Measurements from ENCODE around the gene FARP1.

Gene FARP1

DNA sequence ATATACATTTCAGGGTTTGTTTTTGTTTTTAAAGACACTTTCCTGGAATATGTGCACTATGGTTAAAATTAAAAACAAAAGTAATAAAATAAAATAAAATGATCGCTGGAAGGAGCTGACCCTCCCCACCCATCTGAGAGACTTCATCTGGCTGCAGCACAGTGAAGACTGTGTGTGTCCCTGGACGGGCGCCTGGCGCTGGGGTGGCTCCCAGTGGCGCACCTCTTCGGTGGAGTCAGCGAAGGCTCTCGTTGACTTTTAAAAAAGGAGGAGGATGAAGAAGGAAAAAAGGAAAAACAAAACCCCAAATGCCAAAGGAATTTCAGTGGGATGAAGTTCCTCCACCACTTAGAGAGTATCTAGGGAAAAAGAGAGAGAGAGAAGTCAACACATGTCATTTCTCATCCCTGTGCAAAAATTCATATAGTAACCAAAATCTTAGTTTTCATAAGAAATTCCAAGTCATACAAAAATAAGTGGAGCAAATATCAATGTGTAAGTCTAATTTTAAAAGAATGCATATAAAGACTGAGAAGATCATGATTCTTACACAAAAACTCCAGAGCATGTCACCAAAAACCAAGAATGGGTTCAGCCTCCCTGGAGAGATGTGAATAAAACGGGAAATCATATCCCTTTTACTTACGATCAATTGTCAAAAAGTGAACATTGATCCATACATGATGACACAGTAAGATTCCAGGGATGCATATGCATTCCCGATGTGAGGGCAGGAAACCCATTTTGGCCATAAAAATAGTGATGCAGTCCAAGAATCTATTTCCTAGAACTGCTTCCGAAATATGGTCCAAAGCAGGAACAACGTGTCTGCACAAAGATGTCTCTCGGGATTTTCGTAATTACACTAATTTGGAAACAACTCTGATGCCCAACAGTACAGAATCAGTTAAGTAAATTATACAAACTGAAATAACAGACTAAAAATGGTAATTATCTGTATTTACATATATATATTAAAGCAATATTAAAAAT lies 310.3 kb downstream of the FARP1 start:
- H3K36me3 ChIP-seq (ENCODE audit: control insufficient read depth, insufficient read depth, low read length), result peaks cover 22% of the 10 kb centered on the region
- no peaks in the 10 kb centered on the region for H3K27me3 ChIP-seq (replicated peaks; ENCODE audit: control insufficient read depth, insufficient read depth, low read length)
- no peak for DNase-seq (ENCODE audit: extremely low read depth, insufficient read length)
- TF ChIP-seq, protein P1, sequence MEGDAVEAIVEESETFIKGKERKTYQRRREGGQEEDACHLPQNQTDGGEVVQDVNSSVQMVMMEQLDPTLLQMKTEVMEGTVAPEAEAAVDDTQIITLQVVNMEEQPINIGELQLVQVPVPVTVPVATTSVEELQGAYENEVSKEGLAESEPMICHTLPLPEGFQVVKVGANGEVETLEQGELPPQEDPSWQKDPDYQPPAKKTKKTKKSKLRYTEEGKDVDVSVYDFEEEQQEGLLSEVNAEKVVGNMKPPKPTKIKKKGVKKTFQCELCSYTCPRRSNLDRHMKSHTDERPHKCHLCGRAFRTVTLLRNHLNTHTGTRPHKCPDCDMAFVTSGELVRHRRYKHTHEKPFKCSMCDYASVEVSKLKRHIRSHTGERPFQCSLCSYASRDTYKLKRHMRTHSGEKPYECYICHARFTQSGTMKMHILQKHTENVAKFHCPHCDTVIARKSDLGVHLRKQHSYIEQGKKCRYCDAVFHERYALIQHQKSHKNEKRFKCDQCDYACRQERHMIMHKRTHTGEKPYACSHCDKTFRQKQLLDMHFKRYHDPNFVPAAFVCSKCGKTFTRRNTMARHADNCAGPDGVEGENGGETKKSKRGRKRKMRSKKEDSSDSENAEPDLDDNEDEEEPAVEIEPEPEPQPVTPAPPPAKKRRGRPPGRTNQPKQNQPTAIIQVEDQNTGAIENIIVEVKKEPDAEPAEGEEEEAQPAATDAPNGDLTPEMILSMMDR (IDR thresholded peaks at IDR 0.05; ENCODE audit: insufficient read depth, low read length, poor library complexity, severe bottlenecking), result no peak
- no peak overlapping the region for H3K4me3 ChIP-seq (replicated peaks; ENCODE audit: low read depth, low read length)

DNA sequence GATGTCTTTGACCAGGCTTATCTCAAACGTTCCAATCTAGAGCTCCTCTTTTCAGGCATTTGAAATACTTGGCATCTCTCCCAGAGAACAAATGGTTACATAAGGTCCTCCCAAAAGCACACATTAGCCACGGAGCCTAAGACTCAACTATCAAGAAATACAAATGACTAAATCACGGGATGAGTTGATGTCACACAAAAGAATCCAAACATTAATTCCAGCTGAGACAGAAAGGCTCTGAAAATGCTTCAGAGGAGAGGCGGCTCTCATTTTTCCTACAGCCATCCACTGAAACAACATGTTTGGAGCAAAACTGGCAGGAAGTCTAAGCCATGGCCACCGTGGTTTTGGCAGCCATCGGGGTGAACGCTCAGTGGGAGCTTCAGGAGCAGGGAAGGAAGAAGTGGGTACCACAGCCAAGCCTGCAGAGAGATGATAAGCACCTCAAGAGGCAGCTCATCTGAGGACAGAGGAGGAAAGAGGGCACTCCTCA lies 311.5 kb downstream of the FARP1 start:
- no peak for DNase-seq (ENCODE audit: extremely low read depth, insufficient read length)
- Histone ChIP-seq H3K36me3 (ENCODE audit: control insufficient read depth, insufficient read depth, low read length) (peaks cover 28% of the 10 kb centered on the region), H3K4me3 (replicated peaks; ENCODE audit: low read depth, low read length) (no peak overlapping the region), H3K27me3 (replicated peaks; ENCODE audit: control insufficient read depth, insufficient read depth, low read length) (no peaks in the 10 kb centered on the region)
- TF ChIP-seq, protein P1 (IDR thresholded peaks at IDR 0.05; ENCODE audit: insufficient read depth, low read length, poor library complexity, severe bottlenecking), result no peak

DNA sequence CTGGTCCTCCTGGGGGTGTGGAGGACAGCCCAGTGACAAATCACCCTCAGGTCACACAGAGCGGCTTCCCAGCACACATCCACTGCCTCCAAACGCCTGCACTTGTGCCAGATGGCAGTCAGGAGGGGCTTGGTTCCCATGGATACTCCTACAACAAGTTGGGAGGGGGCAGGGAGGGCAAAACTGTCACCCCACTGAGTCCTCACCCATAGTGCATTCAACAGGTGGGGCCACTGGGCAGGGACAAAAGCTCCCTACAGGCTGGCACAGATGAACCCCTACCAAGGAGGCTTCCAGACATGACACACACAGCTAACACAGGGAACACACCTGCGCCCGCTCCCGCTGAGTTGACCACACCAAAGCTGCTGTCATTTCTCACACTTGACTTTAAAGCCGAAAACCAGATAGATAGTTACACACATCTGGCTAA lies 313.5 kb downstream of the FARP1 start:
- H3K27me3 ChIP-seq (replicated peaks; ENCODE audit: control insufficient read depth, insufficient read depth, low read length), result no peaks in the 10 kb centered on the region
- H3K4me3 ChIP-seq (replicated peaks; ENCODE audit: low read depth, low read length), result no peak overlapping the region
- DNase-seq (ENCODE audit: extremely low read depth, insufficient read length), result no peak
- TF ChIP-seq, protein P1 (IDR thresholded peaks at IDR 0.05; ENCODE audit: insufficient read depth, low read length, poor library complexity, severe bottlenecking), result no peak
- H3K36me3 ChIP-seq (ENCODE audit: control insufficient read depth, insufficient read depth, low read length), result peaks cover 36% of the 10 kb centered on the region

DNA sequence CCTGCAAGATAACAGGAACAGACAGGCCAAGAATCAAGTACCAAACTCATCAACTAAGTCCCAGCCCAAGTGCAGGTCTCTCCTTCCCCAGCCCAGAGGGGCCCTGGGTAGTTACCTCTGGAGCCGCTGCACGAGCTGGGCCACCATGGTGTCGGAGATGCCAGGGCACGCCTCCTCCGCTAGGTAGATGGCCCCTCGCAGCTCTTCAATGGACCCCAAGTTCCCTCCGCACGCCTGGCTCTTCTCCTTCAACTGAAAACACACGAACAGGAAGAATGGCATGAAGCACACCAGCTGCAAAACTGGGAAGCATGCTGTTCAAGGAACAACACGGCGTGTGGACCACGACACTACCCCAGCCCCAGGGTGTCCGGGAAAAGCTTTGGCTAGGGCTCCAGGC lies 314.2 kb downstream of the FARP1 start:
- H3K36me3 ChIP-seq (ENCODE audit: control insufficient read depth, insufficient read depth, low read length), result peaks cover 39% of the 10 kb centered on the region
- TF ChIP-seq, protein P1 (IDR thresholded peaks at IDR 0.05; ENCODE audit: insufficient read depth, low read length, poor library complexity, severe bottlenecking), result no peak
- no peak overlapping the region for H3K4me3 ChIP-seq (replicated peaks; ENCODE audit: low read depth, low read length)
- DNase-seq (ENCODE audit: extremely low read depth, insufficient read length), result no peak
- H3K27me3 ChIP-seq (replicated peaks; ENCODE audit: control insufficient read depth, insufficient read depth, low read length), result no peaks in the 10 kb centered on the region

DNA sequence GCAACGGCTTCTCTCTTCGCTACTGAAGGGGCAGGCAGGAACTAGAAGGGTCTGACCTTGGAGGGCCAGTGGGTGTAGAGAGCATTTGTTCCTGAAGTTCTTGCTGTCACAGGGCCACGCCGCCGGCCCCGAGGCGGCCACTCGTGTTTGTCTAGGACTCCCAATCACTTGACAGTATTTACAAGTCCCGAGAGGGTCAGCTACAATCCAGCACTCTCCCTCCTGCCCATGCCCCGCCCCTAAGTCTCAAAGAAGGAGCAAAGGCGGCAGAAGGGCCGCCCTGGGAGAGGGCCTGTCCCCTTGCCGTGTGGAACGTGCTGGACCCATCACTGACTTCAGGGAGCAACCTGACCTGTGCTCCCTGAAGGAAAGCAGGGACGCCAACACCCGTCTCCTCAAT lies 315.5 kb downstream of the FARP1 start:
- DNase-seq (ENCODE audit: extremely low read depth, insufficient read length), result no peak
- peaks cover 45% of the 10 kb centered on the region for H3K36me3 ChIP-seq (ENCODE audit: control insufficient read depth, insufficient read depth, low read length)
- TF ChIP-seq, protein P1 (IDR thresholded peaks at IDR 0.05; ENCODE audit: insufficient read depth, low read length, poor library complexity, severe bottlenecking), result no peak

More for the DNA sequence above, 315.5 kb downstream of the FARP1 start:
- no peaks in the 10 kb centered on the region for H3K27me3 ChIP-seq (replicated peaks; ENCODE audit: control insufficient read depth, insufficient read depth, low read length)
- no peak overlapping the region for H3K4me3 ChIP-seq (replicated peaks; ENCODE audit: low read depth, low read length)

All from GM06990 (cell line).